Muscle layer of colon (tissue), 2 donors: ENCODE results near the gene CLDN5.

ENCODE experiments used
- H3K27ac ChIP-seq: one replicate; pipeline ENCODE4 v1.7.0; 2013; ENCODE audit warnings: low read depth, mild to moderate bottlenecking, low read length, moderate library complexity
- H3K27me3 ChIP-seq, 2 donors: one replicate each; pipeline ENCODE4 v1.7.0; 2013; ENCODE audit warnings: low read length in 2 of 2, mild to moderate bottlenecking in 2 of 2; ENCODE audit not compliant: insufficient read depth in 2 of 2, control insufficient read depth in 1 of 2
- H3K36me3 ChIP-seq: one replicate; pipeline ENCODE4 v1.7.0; 2013; ENCODE audit warnings: mild to moderate bottlenecking, low read length; ENCODE audit not compliant: insufficient read depth
- H3K4me1 ChIP-seq: one replicate; pipeline ENCODE4 v1.7.0; 2013; ENCODE audit warnings: mild to moderate bottlenecking, low read length; ENCODE audit not compliant: insufficient read depth
- H3K4me3 ChIP-seq, 2 donors: one replicate each; pipeline ENCODE4 v1.7.0; 2013; ENCODE audit warnings: low read length in 2 of 2, low read depth in 1 of 2, mild to moderate bottlenecking in 1 of 2, moderate library complexity in 1 of 2
- H3K9ac ChIP-seq: one replicate; pipeline ENCODE4 v1.7.0; 2013; ENCODE audit warnings: low read length
- H3K9me3 ChIP-seq: one replicate; pipeline ENCODE4 v1.7.0; 2013; ENCODE audit warnings: mild to moderate bottlenecking, low read length
- donor health status: abdominal sarcoma.
- donor health status: Adenocarcinoma of cecum.

Gene CLDN5

GRCh38 chr22:19473578-19473977, 50.6 kb downstream of the CLDN5 start:
- peaks cover 22% of the 10 kb centered on the region for H3K4me1 ChIP-seq
- no peak overlapping the region for H3K9ac ChIP-seq
- H3K36me3 ChIP-seq, result peaks cover 55% of the 10 kb centered on the region
- no peaks in the 10 kb centered on the region for H3K27me3 ChIP-seq
- no peaks in the 10 kb centered on the region for H3K9me3 ChIP-seq
- no peak overlapping the region for H3K27ac ChIP-seq
- no peak overlapping the region for H3K4me3 ChIP-seq
